GM19193 (cell line): ENCODE measurements around the gene MPPED2.

Experiments used
- POLR2A ChIP-seq: IDR thresholded peaks from 4 replicates; pipeline ENCODE4 v1.6.1; 2011; ENCODE audit not compliant: insufficient read depth, insufficient read length; ENCODE audit errors: extremely low read depth

The MPPED2 gene

GRCh38 chr11:30522536-30523243 is 63.5 kb downstream of the MPPED2 start:
- TF ChIP-seq POLR2A = no peak

- no peak for TF ChIP-seq POLR2A
Measured at GRCh38 chr11:30521297-30522071, 64.7 kb downstream of the MPPED2 start.

- TF ChIP-seq POLR2A = no peak
Measured at GRCh38 chr11:30513087-30513486, 73.1 kb downstream of the MPPED2 start.

GRCh38 chr11:30511408-30511807 is 74.7 kb downstream of the MPPED2 start:
- TF ChIP-seq POLR2A = no peak

GRCh38 chr11:30510750-30511149 is 75.4 kb downstream of the MPPED2 start:
- no peak for TF ChIP-seq POLR2A

GRCh38 chr11:30509364-30509763 is 76.8 kb downstream of the MPPED2 start:
- no peak for TF ChIP-seq POLR2A

- no peak for TF ChIP-seq POLR2A
Measured at GRCh38 chr11:30508594-30508993, 77.6 kb downstream of the MPPED2 start.

- no peak for TF ChIP-seq POLR2A
Measured at GRCh38 chr11:30505603-30506002, 80.5 kb downstream of the MPPED2 start.

- TF ChIP-seq POLR2A = no peak
Measured at GRCh38 chr11:30504468-30504867, 81.7 kb downstream of the MPPED2 start.

GRCh38 chr11:30503156-30503555 is 83.0 kb downstream of the MPPED2 start:
- TF ChIP-seq POLR2A = no peak

GRCh38 chr11:30502305-30502704 is 83.8 kb downstream of the MPPED2 start:
- TF ChIP-seq POLR2A = no peak

GRCh38 chr11:30501744-30502143 is 84.4 kb downstream of the MPPED2 start:
- TF ChIP-seq POLR2A = no peak

GRCh38 chr11:30499940-30500339 is 86.2 kb downstream of the MPPED2 start:
- TF ChIP-seq POLR2A = no peak

- TF ChIP-seq POLR2A = no peak
Measured at GRCh38 chr11:30497600-30497999, 88.6 kb downstream of the MPPED2 start.

GRCh38 chr11:30496935-30497334 is 89.2 kb downstream of the MPPED2 start:
- TF ChIP-seq POLR2A = no peak

- TF ChIP-seq POLR2A = no peak
Measured at GRCh38 chr11:30495437-30495836, 90.7 kb downstream of the MPPED2 start.

GRCh38 chr11:30489511-30489910 is 96.6 kb downstream of the MPPED2 start:
- no peak for TF ChIP-seq POLR2A

GRCh38 chr11:30489076-30489475 is 97.1 kb downstream of the MPPED2 start:
- TF ChIP-seq POLR2A = no peak
